Left ventricle myocardium inferior (tissue), 1 donor: Measurements from ENCODE around the gene NUDT21. TPM values are rescaled to one million over a fixed set of nuclear protein-coding genes. Genes with fewer than 3 reads are reported as not detected.

Experiments
- DNase-seq: peaks from one replicate; pipeline ENCODE4 v3.0.0-alpha.2; 2020
- H3K27ac ChIP-seq: fragments of 200-600 bp; replicated peaks from 2 replicates; pipeline ENCODE4 v1.8.0; 2021
- H3K27me3 ChIP-seq: fragments of 200-600 bp; 2 replicates; pipeline ENCODE4 v1.8.0; 2021; ENCODE audit warnings: low read depth
- H3K36me3 ChIP-seq: fragments of 200-600 bp; 2 replicates; pipeline ENCODE4 v1.8.0; 2021
- H3K4me1 ChIP-seq: fragments of 200-600 bp; 2 replicates; pipeline ENCODE4 v1.8.0; 2021
- H3K4me3 ChIP-seq: fragments of 200-600 bp; 2 replicates; pipeline ENCODE4 v1.8.0; 2021; ENCODE audit warnings: mild to moderate bottlenecking, moderate library complexity
- H3K9me3 ChIP-seq: fragments of 200-600 bp; replicated peaks from 2 replicates; pipeline ENCODE4 v1.8.0; 2021
- intact Hi-C: fragments of 100-400 bp; cut with micrococcal nuclease; formaldehyde crosslinking; loops from one replicate; pipeline ENCODE4 v1.11.0; 2022
- total RNA-seq: library from RNA; stranded (reverse); fragmentation: NEBNext Ultra II Directional; extraction: Animal tissue kit (Norgen Biotek cat#: 25700); gene quantifications from one replicate; pipeline ENCODE4 v1.2.1, GENCODE V29; 2021
- TF ChIP-seq, protein P1 (sequence below): fragments of 200-600 bp; IDR thresholded peaks from 2 replicates; pipeline ENCODE4 v1.8.0; 2021; ENCODE audit warnings: antibody characterized with exemption, mild to moderate bottlenecking, borderline replicate concordance
- donor health status: DM: no; HTN: yes; CAD: no; lungs with severe emphysema.

NUDT21 gene
- total RNA-seq, 1 donor from 2014 or later: 59.5 TPM

DNA sequence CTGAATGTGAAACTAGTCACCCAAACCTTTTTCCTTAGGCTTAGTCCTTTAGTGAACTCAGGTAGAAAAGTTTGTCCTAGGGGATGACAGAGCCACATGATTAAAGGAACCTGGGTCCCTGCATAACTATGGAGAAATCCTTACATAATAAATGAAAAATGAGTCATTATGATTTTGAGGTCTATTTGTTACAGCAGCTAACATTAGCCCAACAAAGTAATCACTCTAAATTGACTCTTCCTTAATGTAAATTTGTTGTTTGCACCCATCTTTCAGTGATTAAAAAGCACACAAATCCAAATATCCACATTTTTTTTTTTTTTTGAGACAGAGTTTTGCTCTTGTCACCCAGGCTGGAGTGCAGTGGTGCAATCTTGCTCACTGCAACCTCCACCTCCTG is 32.3 kb upstream of the NUDT21 start:
- Histone ChIP-seq H3K4me1 (peaks cover 8% of the 10 kb centered on the region), H3K36me3 (peaks cover 71% of the 10 kb centered on the region), H3K27ac (no peak overlapping the region), H3K4me3 (no peak overlapping the region), H3K27me3 (no peaks in the 10 kb centered on the region), H3K9me3 (no peaks in the 10 kb centered on the region)
- intact Hi-C loops: no loop called here
- TF ChIP-seq, protein P1, sequence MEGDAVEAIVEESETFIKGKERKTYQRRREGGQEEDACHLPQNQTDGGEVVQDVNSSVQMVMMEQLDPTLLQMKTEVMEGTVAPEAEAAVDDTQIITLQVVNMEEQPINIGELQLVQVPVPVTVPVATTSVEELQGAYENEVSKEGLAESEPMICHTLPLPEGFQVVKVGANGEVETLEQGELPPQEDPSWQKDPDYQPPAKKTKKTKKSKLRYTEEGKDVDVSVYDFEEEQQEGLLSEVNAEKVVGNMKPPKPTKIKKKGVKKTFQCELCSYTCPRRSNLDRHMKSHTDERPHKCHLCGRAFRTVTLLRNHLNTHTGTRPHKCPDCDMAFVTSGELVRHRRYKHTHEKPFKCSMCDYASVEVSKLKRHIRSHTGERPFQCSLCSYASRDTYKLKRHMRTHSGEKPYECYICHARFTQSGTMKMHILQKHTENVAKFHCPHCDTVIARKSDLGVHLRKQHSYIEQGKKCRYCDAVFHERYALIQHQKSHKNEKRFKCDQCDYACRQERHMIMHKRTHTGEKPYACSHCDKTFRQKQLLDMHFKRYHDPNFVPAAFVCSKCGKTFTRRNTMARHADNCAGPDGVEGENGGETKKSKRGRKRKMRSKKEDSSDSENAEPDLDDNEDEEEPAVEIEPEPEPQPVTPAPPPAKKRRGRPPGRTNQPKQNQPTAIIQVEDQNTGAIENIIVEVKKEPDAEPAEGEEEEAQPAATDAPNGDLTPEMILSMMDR: no peak
- DNase-seq: no peak

GRCh38 chr16:56482683-56483236 is 31.6 kb upstream of the NUDT21 start:
- TF ChIP-seq, protein P1: no peak
- intact Hi-C loops: no loop called here
- Histone ChIP-seq H3K36me3 (peaks cover 77% of the 10 kb centered on the region), H3K4me3 (no peak overlapping the region), H3K27me3 (no peaks in the 10 kb centered on the region), H3K4me1 (peaks cover 8% of the 10 kb centered on the region), H3K9me3 (no peaks in the 10 kb centered on the region), H3K27ac (no peak overlapping the region)
- no peak for DNase-seq

DNA sequence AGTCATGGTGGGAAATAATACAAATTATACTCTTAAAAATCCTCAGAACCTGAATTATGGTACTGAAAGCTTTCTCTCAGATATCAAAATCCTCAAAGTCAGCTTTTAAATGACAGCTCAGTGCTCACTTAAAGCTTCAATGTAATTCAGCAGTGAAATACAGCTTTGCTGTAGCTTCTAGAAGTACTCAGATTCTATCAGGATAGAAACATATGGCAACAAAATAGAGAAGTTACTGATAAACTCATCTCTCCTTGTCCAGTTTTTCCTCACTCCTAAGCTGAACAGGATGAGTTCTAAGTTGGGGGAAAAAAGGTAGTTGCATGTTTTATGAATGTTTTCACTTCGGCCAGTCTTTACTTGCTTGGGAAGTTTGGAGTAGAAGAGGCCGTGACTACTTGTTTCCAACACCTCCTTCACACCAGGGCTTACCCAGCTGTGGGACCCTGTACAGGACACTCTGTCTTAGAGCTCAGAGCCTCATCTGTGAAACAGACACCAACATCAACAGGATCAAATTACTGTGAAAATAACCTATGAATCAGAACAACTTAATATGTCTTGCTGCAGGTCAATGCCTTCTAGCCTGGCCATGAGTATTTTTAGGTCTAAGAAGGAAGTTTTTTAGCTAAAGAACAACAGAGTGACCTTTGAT is 30.5 kb upstream of the NUDT21 start:
- H3K9me3 ChIP-seq: no peaks in the 10 kb centered on the region
- intact Hi-C loops: no loop called here
- H3K27me3 ChIP-seq: no peaks in the 10 kb centered on the region
- peaks cover 89% of the 10 kb centered on the region for H3K36me3 ChIP-seq
- DNase-seq: no peak
- TF ChIP-seq, protein P1: no peak
- peaks cover 8% of the 10 kb centered on the region for H3K4me1 ChIP-seq
- no peak overlapping the region for H3K4me3 ChIP-seq
- H3K27ac ChIP-seq: no peak overlapping the region

DNA sequence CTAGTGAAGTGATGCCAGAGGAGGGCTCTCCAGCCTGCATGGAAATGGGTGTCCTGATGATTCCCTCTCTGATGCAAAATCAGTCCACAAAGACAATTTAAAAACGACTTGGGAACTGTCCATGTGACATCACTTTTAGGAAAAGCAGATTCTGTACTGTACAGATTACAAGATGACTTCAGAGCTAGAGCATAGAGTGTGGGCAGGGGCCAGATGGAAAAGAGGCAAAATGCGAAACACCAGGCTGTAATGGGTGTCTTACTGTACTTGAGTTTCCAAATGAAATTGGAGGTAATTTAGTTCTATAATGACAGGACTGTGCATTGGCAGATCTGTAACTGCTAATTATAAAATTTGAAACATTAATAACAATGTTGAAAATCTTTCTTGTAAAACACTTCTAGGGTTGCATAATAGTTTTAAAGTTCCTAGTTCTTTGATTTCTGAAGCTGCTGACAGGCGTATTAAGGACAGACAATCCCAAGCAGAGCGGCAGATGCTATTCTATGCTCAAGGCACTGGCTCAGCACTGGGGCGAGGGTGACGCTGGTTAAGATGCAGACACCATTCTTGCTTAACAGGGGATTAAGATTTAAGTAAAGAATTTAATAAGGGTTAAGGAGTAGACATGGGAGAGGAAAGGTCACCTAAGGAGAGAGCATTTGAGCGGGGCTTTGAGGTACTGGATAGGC is 29.8 kb upstream of the NUDT21 start:
- peaks cover 96% of the 10 kb centered on the region for H3K36me3 ChIP-seq
- no peak overlapping the region for H3K27ac ChIP-seq
- no peaks in the 10 kb centered on the region for H3K9me3 ChIP-seq
- intact Hi-C loops: no loop called here
- no peaks in the 10 kb centered on the region for H3K27me3 ChIP-seq
- TF ChIP-seq, protein P1: no peak
- no peak for DNase-seq
- H3K4me3 ChIP-seq: no peak overlapping the region
- H3K4me1 ChIP-seq: peaks cover 8% of the 10 kb centered on the region

DNA sequence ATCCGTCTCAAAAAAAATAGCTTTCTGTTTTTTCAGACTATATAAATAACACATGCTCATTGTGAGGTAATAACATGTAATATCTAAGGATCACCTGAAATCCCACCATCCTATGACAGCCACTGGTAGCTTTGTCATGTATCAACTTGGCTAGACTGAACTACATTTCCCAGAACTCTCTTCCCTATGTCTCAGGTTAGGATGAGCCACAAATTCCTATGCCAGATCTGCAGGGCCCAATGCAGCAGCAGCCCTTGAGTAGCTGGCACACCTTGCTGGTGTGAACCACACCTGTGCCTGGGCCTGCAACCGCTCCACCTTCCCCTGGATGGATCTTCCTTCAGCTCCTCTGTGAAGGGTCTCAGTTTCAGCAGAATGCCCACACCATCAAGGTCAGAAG is 28.3 kb upstream of the NUDT21 start:
- Histone ChIP-seq H3K27me3 (no peaks in the 10 kb centered on the region), H3K4me3 (no peak overlapping the region), H3K9me3 (no peaks in the 10 kb centered on the region), H3K4me1 (peaks cover 8% of the 10 kb centered on the region), H3K27ac (no peak overlapping the region), H3K36me3 (peaks cover 99% of the 10 kb centered on the region)
- DNase-seq: no peak
- intact Hi-C loops: no loop called here
- TF ChIP-seq, protein P1: no peak
